ENCODE results near the gene DCC.

- TF ChIP-seq KAT7 (CRISPR knock-in tag; IDR thresholded peaks at IDR 0.05; ENCODE audit: borderline replicate concordance) (no peak), CTCF (IDR thresholded peaks at IDR 0.05) (no peak), MXD4 (CRISPR knock-in tag; IDR thresholded peaks at IDR 0.05; ENCODE audit: borderline replicate concordance) (no peak), USF2 (CRISPR knock-in tag; IDR thresholded peaks at IDR 0.05) (no peak), EMX1 (CRISPR knock-in tag; IDR thresholded peaks at IDR 0.05) (no peak), ZBTB43 (CRISPR knock-in tag; IDR thresholded peaks at IDR 0.05) (no peak), NR2C2 (CRISPR knock-in tag; IDR thresholded peaks at IDR 0.05) (no peak)
These were observed 659.6 kb downstream of the DCC start for GRCh38 chr18:52999633-53000032.
